Hair follicle dermal papilla cell (primary cell): ENCODE results near the gene FCRLA. TPM values are rescaled to one million over a fixed set of nuclear protein-coding genes. Genes with fewer than 3 reads are reported as not detected.

Source experiments
- small RNA-seq: library from RNA; depleted of rRNA; stranded (forward); fragments of <200 nt; gene quantifications from one replicate; pipeline ENCODE3, GENCODE V24; 2012
- total RNA-seq: library from RNA; depleted of rRNA; stranded (reverse); fragments of >200 nt; gene quantifications from 2 replicates; pipeline ENCODE4 v1.2.3, GENCODE V29; 2012

FCRLA gene
- total RNA-seq: 0.12 and 0.49 TPM in 2 replicates

DNA sequence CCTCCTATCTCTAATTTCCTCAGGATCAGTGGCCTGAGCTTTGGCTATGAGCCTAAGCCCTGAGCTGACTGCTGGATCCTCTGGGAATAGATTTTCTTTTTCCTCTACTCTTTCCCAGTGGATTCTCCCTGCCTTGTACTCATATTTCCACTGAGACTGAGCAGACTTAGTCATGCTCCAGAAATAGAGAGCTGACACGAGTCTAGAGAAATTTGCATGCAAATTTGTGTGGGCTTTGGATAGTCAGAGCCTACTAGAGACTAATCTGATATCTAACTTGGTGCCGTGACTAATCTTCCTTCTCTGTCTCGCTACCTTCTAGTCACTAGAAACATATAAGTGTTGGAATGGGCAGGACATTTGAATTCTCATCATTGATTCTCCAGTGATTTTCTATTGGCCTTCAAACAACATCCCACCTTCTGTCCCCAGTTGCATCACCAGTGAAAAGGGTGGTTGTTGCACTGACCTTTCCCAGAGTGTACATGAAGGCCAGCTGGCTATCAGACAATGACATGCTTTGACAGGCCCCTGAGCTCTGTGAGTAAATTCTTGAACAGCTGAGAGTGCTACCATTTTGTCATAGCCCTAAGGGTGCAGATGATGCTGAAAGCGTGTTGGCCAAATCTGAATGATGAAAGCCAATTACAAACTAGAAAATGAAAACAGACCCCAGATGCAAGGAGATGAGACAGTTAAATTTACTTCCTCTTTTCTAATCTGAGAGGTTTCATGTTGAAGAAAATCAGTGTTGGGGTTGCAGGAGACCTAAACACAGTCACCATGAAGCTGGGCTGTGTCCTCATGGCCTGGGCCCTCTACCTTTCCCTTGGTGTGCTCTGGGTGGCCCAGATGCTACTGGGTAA lies at the start of gene FCRLA:
TSS of gene FCRLA (plus strand) at position 748 of the 866 bp plus-strand sequence. CDS start at position 784, 36 bp downstream.

DNA sequence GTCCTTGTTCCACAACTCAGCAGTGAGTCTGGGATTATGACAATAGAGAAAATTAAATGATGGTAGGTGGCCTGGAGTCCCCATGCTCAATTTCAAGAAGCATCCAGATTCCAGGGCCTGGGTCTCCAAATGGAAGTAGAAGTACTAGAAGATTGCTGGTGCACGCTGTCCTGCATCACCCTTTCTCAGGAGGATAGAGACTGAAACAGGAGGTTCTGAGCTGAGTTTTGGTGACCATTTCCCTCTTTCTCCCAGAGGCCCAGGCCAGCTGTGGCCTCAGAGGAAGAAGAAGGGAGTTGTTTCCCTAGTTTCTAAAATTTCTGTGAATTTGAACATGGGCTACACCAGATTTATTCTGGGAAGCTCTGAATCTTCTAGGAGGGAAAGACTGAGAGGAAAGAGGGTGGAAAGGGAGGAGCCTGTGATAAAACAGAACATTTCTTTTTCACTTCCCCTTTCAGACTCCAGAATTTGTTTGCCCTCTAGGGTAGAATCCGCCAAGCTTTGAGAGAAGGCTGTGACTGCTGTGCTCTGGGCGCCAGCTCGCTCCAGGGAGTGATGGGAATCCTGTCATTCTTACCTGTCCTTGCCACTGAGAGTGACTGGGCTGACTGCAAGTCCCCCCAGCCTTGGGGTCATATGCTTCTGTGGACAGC lies 44.2 kb upstream of the FCRLA start, which contains the start of gene FCGR2B:
TSS of gene FCGR2B (plus strand) at position 460 of the 656 bp plus-strand sequence. CDS start at position 559, 99 bp downstream.

GRCh38 chr1:161720956-161721737 lies 14.1 kb downstream of the FCRLA start, which contains the start of gene FCRLB:
Gene FCRLB (plus strand): TSS chr1:161721544. CDS start chr1:161722673, 1,129 bp downstream.

DNA sequence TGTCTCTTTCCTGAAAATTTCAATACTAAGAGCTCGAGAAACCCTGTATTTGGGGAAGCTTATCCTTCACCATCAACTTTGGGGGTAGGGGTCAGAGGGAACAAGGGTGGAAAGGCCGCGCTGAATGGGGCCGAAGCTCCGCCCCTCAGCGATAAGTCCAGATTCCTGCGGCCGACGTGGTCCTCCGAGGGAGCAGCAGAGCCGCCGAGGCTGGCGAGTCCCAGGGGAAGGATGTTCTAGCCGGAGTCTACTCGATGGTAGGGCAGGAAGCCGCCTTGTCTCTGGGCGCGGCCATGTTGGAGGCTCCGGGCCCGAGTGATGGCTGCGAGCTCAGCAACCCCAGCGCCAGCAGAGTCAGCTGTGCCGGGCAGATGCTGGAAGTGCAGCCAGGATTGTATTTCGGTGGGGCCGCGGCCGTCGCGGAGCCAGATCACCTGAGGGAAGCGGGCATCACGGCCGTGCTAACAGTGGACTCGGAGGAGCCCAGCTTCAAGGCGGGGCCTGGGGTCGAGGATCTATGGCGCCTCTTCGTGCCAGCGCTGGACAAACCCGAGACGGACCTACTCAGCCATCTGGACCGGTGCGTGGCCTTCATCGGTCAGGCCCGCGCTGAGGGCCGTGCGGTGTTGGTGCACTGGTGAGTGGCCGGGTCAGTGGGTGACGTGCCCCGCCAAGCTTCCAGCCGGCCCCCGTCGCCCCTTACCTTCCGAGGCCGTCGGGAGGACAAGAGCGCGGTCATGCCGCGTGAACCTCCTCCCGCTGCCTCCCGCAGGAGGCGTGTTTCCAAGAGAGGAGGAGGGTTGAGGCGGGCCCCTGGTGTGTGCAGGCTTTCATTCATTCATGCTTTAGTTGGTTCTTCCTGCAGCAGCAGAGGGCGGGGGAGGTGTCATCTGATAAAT lies 42.7 kb downstream of the FCRLA start, which contains the start of gene DUSP12:
TSS of gene DUSP12 (plus strand) at position 278 of the 899 bp plus-strand sequence. CDS start at position 294, 16 bp downstream.

Small RNAs within 50 kb of the gene (small RNA-seq; reads per million reads assigned to genes)
- not detected for gene RF00019
- not detected for gene RN7SL466P

Other genes with a start within 250 kb of the FCRLA start
- gene FCGR2A, start 201.8 kb upstream of the FCRLA start, total RNA-seq: not detected in 2 replicates
- gene HSPA6, start 182.7 kb upstream of the FCRLA start, total RNA-seq: under 0.01 TPM in 1 of 2 replicates, not detected in the other
- not detected in 2 replicates for gene FCGR3A, start 157.4 kb upstream of the FCRLA start, total RNA-seq
- gene FCGR3B, start 76.1 kb upstream of the FCRLA start, total RNA-seq: not detected in 2 replicates
- gene FCGR2B, start 44.1 kb upstream of the FCRLA start, total RNA-seq: not detected in 2 replicates
- gene FCRLB, start 14.3 kb downstream of the FCRLA start, total RNA-seq: 0.49 and 0.73 TPM in 2 replicates
- 21.9 and 29.1 TPM in 2 replicates for gene DUSP12, start 42.6 kb downstream of the FCRLA start, total RNA-seq
- gene ATF6, start 59.1 kb downstream of the FCRLA start, total RNA-seq: 27.2 and 33.4 TPM in 2 replicates